HG02610 (cell line): Measurements from ENCODE around the gene EPHB4.
"Not testable (repeated sequence)": the region's sequence is repeated elsewhere in the genome, so short reads cannot be mapped to it uniquely, and the experiment has no call there.

Source experiments
- ATAC-seq: cut with Tn5 transposase; IDR thresholded peaks from one replicate; pipeline ENCODE4 v1.9.1; 2021; ENCODE audit warnings: mild to moderate bottlenecking, moderate library complexity; ENCODE audit not compliant: unreplicated experiment

The EPHB4 gene

GRCh38 chr7:100793806-100794660 is 33.3 kb downstream of the EPHB4 start:
- no peak for ATAC-seq

GRCh38 chr7:100791881-100792666 is 35.2 kb downstream of the EPHB4 start:
- no peak for ATAC-seq

- ATAC-seq: no peak
Observed at GRCh38 chr7:100789055-100789454, 38.3 kb downstream of the EPHB4 start.

GRCh38 chr7:100786323-100786722 is 41.0 kb downstream of the EPHB4 start:
- no peak for ATAC-seq

- ATAC-seq: no peak
Observed at GRCh38 chr7:100785878-100786277, 41.4 kb downstream of the EPHB4 start.

GRCh38 chr7:100783804-100784203 is 43.5 kb downstream of the EPHB4 start:
- no peak for ATAC-seq

GRCh38 chr7:100781255-100781654 is 46.1 kb downstream of the EPHB4 start:
- no peak for ATAC-seq

- no peak for ATAC-seq
Observed at GRCh38 chr7:100779359-100779758, 48.0 kb downstream of the EPHB4 start.

GRCh38 chr7:100778061-100778621 is 49.2 kb downstream of the EPHB4 start:
- ATAC-seq: no peak

- ATAC-seq: no peak
Observed at GRCh38 chr7:100773491-100773890, 53.8 kb downstream of the EPHB4 start.

GRCh38 chr7:100768784-100769183 is 58.5 kb downstream of the EPHB4 start:
- ATAC-seq: no peak

- no peak for ATAC-seq
Observed at GRCh38 chr7:100765250-100765649, 62.1 kb downstream of the EPHB4 start.

- no peak for ATAC-seq
Observed at GRCh38 chr7:100764841-100765240, 62.5 kb downstream of the EPHB4 start.

GRCh38 chr7:100763556-100764140 is 63.7 kb downstream of the EPHB4 start:
- no peak for ATAC-seq

- ATAC-seq: not testable (repeated sequence)
Observed at GRCh38 chr7:100762841-100763240, 64.5 kb downstream of the EPHB4 start.

GRCh38 chr7:100759357-100760171 is 67.8 kb downstream of the EPHB4 start:
- ATAC-seq: no peak

- ATAC-seq: no peak
Observed at GRCh38 chr7:100753750-100754149, 73.6 kb downstream of the EPHB4 start.

GRCh38 chr7:100752994-100753393 is 74.3 kb downstream of the EPHB4 start:
- no peak for ATAC-seq
